Uterus (tissue), 2 donors: ENCODE results near the gene CYP4F8.

Experiments
- CTCF ChIP-seq, 4 experiments: fragments of 200-600 bp in 2 of 4; fragments of 450-650 bp in 2 of 4; sonication (generic) in 2 of 4; IDR thresholded peaks; one replicate each; pipeline ENCODE4 v1.5.1; 2016 to 2019; ENCODE audit warnings: antibody characterized with exemption in 4 of 4, mild to moderate bottlenecking in 2 of 4, moderate library complexity in 1 of 4
- POLR2A ChIP-seq, 2 donors: fragments of 450-650 bp; IDR thresholded peaks; one replicate each; pipeline ENCODE4 v1.6.1; 2016; ENCODE audit warnings: antibody characterized with exemption in 2 of 2, mild to moderate bottlenecking in 1 of 2, moderate library complexity in 1 of 2

GRCh38 chr19:15634105-15634504 lies 19.1 kb downstream of the CYP4F8 start:
- no peak for TF ChIP-seq CTCF (IDR thresholded peaks at IDR 0.05)
- TF ChIP-seq POLR2A (IDR thresholded peaks at IDR 0.05): no peak
